ENCODE results near the gene ADH1B.

ADH1B gene

DNA sequence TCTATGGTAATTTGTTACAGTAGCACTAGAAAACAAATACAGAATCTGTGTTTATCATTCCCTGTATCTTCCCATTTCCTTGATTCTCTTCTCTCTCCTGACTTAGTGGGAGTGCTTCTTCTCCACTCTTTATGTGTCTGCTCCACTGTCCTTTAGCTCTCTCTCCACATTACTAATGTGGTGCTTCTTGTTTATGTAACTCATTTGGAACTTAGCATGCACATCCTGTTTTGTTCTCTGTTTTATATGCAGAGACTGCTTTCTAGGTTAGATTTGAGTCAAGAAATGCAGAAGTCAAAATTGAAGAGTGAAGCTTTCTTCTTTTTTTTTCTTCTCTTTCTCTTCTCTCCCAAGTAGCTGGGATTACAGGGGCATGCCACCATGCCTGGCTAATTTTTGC, 56.3 kb downstream of the ADH1B start:
- ChIA-PET POLR2A (no interaction called here), CTCF (no interaction called here)
- Histone ChIP-seq H3K27ac (ENCODE audit: extremely low read depth, low read depth, low read length) (no peak overlapping the region), H3K4me3 (ENCODE audit: low read depth, low read length) (no peak overlapping the region), H3K9me3 (ENCODE audit: control insufficient read depth, insufficient read depth, low read depth, low read length) (no peaks in the 10 kb centered on the region), H3K4me1 (ENCODE audit: control insufficient read depth, insufficient read depth, low read length) (no peaks in the 10 kb centered on the region), H3K36me3 (ENCODE audit: control insufficient read depth in 2 of 2, insufficient read depth in 1 of 2, low read length in 2 of 2) (no peaks in the 10 kb centered on the region)
- TF ChIP-seq, protein P1, sequence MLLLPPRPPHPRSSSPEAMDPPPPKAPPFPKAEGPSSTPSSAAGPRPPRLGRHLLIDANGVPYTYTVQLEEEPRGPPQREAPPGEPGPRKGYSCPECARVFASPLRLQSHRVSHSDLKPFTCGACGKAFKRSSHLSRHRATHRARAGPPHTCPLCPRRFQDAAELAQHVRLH (tag by site-specific recombination; IDR thresholded peaks at IDR 0.05), result no peak
- TF ChIP-seq ATF2 (tag by site-specific recombination; IDR thresholded peaks at IDR 0.05; ENCODE audit: low read depth) (no peak), ZNF391 (tag by site-specific recombination; IDR thresholded peaks at IDR 0.05; ENCODE audit: borderline replicate concordance, low read depth) (no peak), ZBTB20 (tag by site-specific recombination; IDR thresholded peaks at IDR 0.05) (no peak), ZNF677 (tag by site-specific recombination; IDR thresholded peaks at IDR 0.05) (no peak), ZNF701 (tag by site-specific recombination; IDR thresholded peaks at IDR 0.05) (no peak), YY2 (tag by site-specific recombination; IDR thresholded peaks at IDR 0.05) (no peak), ZNF19 (tag by site-specific recombination; IDR thresholded peaks at IDR 0.05; ENCODE audit: low read depth) (no peak), ZNF747 (tag by site-specific recombination; IDR thresholded peaks at IDR 0.05) (no peak), ZNF623 (tag by site-specific recombination; IDR thresholded peaks at IDR 0.05) (no peak), ZNF76 (tag by site-specific recombination; IDR thresholded peaks at IDR 0.05; ENCODE audit: borderline replicate concordance, low read depth) (no peak), ZNF670 (tag by site-specific recombination; IDR thresholded peaks at IDR 0.05; ENCODE audit: low read depth) (no peak), KLF8 (tag by site-specific recombination; IDR thresholded peaks at IDR 0.05) (no peak), ZNF664 (tag by site-specific recombination; IDR thresholded peaks at IDR 0.05) (no peak), ZNF626 (tag by site-specific recombination; IDR thresholded peaks at IDR 0.05) (no peak), ZNF24 (tag by site-specific recombination; IDR thresholded peaks at IDR 0.05) (no peak), ZFP3 (tag by site-specific recombination; IDR thresholded peaks at IDR 0.05; ENCODE audit: low read depth) (no peak), CTCF (tag by site-specific recombination; IDR thresholded peaks at IDR 0.05) (no peak)
- TF ChIP-seq, protein P2, sequence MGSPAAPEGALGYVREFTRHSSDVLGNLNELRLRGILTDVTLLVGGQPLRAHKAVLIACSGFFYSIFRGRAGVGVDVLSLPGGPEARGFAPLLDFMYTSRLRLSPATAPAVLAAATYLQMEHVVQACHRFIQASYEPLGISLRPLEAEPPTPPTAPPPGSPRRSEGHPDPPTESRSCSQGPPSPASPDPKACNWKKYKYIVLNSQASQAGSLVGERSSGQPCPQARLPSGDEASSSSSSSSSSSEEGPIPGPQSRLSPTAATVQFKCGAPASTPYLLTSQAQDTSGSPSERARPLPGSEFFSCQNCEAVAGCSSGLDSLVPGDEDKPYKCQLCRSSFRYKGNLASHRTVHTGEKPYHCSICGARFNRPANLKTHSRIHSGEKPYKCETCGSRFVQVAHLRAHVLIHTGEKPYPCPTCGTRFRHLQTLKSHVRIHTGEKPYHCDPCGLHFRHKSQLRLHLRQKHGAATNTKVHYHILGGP (tag by site-specific recombination; IDR thresholded peaks at IDR 0.05), result no peak
- TF ChIP-seq, protein P3, sequence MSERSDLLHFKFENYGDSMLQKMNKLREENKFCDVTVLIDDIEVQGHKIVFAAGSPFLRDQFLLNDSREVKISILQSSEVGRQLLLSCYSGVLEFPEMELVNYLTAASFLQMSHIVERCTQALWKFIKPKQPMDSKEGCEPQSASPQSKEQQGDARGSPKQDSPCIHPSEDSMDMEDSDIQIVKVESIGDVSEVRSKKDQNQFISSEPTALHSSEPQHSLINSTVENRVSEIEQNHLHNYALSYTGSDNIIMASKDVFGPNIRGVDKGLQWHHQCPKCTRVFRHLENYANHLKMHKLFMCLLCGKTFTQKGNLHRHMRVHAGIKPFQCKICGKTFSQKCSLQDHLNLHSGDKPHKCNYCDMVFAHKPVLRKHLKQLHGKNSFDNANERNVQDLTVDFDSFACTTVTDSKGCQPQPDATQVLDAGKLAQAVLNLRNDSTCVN (tag by site-specific recombination; optimal IDR thresholded peaks at IDR 0.05), result no peak
